K562 (cell line): ENCODE results near the gene ALDH18A1. TPM values are rescaled to one million over a fixed set of nuclear protein-coding genes. Genes with fewer than 3 reads are reported as not detected.

Experiments
- ARID2 ChIP-seq: fragments of 450-650 bp; IDR thresholded peaks from 2 replicates; pipeline ENCODE4 v1.6.1; 2017; ENCODE audit warnings: antibody characterized with exemption, mild to moderate bottlenecking
- BMI1 ChIP-seq: fragments of 150-350 bp; IDR thresholded peaks from 2 replicates; pipeline ENCODE4 v1.6.1; 2014; ENCODE audit warnings: low read length
- COPS2 ChIP-seq: fragments of 450-650 bp; conservative IDR thresholded peaks from 2 replicates; pipeline ENCODE4 v1.6.1; 2016; ENCODE audit warnings: mild to moderate bottlenecking, moderate library complexity
- CREBBP ChIP-seq: IDR thresholded peaks from one replicate; pipeline ENCODE4 v1.6.1; 2012; ENCODE audit warnings: low read depth, mild to moderate bottlenecking, control low read depth, inconsistent platforms, low read length
- FOXA1 ChIP-seq: fragments of 450-650 bp; IDR thresholded peaks from 2 replicates; pipeline ENCODE4 v1.6.1; 2016; ENCODE audit warnings: mild to moderate bottlenecking, borderline replicate concordance
- KAT2B ChIP-seq: IDR thresholded peaks from one replicate; pipeline ENCODE4 v1.6.1; 2012; ENCODE audit warnings: low read depth, mild to moderate bottlenecking, control low read depth, inconsistent platforms, low read length, moderate library complexity
- L3MBTL2 ChIP-seq: fragments of 450-650 bp; IDR thresholded peaks from 2 replicates; pipeline ENCODE4 v1.6.1; 2016; ENCODE audit warnings: mild to moderate bottlenecking, moderate library complexity
- MCM5 ChIP-seq: fragments of 450-650 bp; IDR thresholded peaks from 2 replicates; pipeline ENCODE4 v1.6.1; 2016; ENCODE audit warnings: low read depth
- NCOA1 ChIP-seq: fragments of 450-650 bp; IDR thresholded peaks from 2 replicates; pipeline ENCODE4 v1.6.1; 2016; ENCODE audit warnings: low read depth
- POLR2AphosphoS5 ChIP-seq: IDR thresholded peaks from 2 replicates; pipeline ENCODE4 v1.6.1; 2011; ENCODE audit warnings: mild to moderate bottlenecking, low read depth, low read length, moderate library complexity; ENCODE audit not compliant: control insufficient read depth, insufficient read depth
- PTRF ChIP-seq: fragments of 450-650 bp; IDR thresholded peaks from 2 replicates; pipeline ENCODE4 v1.6.1; 2016; ENCODE audit warnings: mild to moderate bottlenecking, missing genetic modification characterization, missing compliant biosample characterization
- RBM22 ChIP-seq: fragments of 200-400 bp; formaldehyde crosslinking; IDR thresholded peaks from 2 replicates; pipeline ENCODE4 v1.6.1; 2018; ENCODE audit warnings: low read length, low read depth; ENCODE audit not compliant: poor library complexity, severe bottlenecking
- RBM39 ChIP-seq: fragments of 200-400 bp; formaldehyde crosslinking; optimal IDR thresholded peaks from 2 replicates; pipeline ENCODE3; 2018; ENCODE audit warnings: low read depth, low read length
- SAFB2 ChIP-seq: fragments of 200-400 bp; formaldehyde crosslinking; IDR thresholded peaks from 2 replicates; pipeline ENCODE4 v1.6.1; 2018; ENCODE audit warnings: borderline replicate concordance, low read length, low read depth, moderate library complexity; ENCODE audit not compliant: severe bottlenecking
- SETDB1 ChIP-seq: IDR thresholded peaks from one replicate; pipeline ENCODE4 v1.6.1; 2012; ENCODE audit warnings: low read length, control low read depth, inconsistent platforms
- SP2 ChIP-seq: IDR thresholded peaks from 2 replicates; pipeline ENCODE4 v1.6.1; 2011; ENCODE audit warnings: mild to moderate bottlenecking, low read depth, low read length, moderate library complexity; ENCODE audit not compliant: poor library complexity, severe bottlenecking; ENCODE audit errors: extremely low read depth
- TCF3 ChIP-seq: sonication (generic); formaldehyde crosslinking; IDR thresholded peaks from 2 replicates; pipeline ENCODE4 v1.4.0; 2020; ENCODE audit warnings: mild to moderate bottlenecking, missing genetic modification reagents
- ZNF431 ChIP-seq: sonication (generic); formaldehyde crosslinking; IDR thresholded peaks from 2 replicates; pipeline ENCODE4 v1.8.0; 2022; ENCODE audit warnings: mild to moderate bottlenecking, missing genetic modification reagents
- ZNF668 ChIP-seq: fragments of 250-450 bp; sonication (Bioruptor Pico); IDR thresholded peaks from 2 replicates; pipeline ENCODE4 v1.8.0; 2022; ENCODE audit warnings: mild to moderate bottlenecking, inconsistent platforms
- polyA plus RNA-seq, 8 experiments: library from polyadenylated mRNA; depleted of rRNA in 4 of 8; stranded (reverse) in 5 of 8; unstranded in 3 of 8; fragments of >200 nt; fragmentation: Nextera tagmentation in 2 of 8; fragmentation: Illumina TruSeq in 1 of 8; extraction: Ambion mirVana in 2 of 8; extraction: Trizol in 1 of 8; gene quantifications; 2 replicates each; pipeline versions ENCODE4 v1.2.1 to v1.2.3, GENCODE V29; 2011 to 2014; ENCODE audit warnings: inconsistent platforms in 1 of 8, missing spikeins in 1 of 8
- total RNA-seq, 7 experiments: library from RNA; depleted of rRNA in 6 of 7; stranded (reverse); fragments of >200 nt in 6 of 7; fragmentation: Illumina TruSeq in 2 of 7; extraction: Trizol in 2 of 7; gene quantifications; 2 replicates each; pipeline versions ENCODE4 v1.2.1 to v1.2.3, GENCODE V29; 2011 to 2021; ENCODE audit warnings: low replicate concordance in 1 of 7
- TF ChIP-seq, protein P1 (sequence below): fragments of 450-650 bp; formaldehyde crosslinking; IDR thresholded peaks from 2 replicates; pipeline ENCODE4 v1.4.0; 2022; ENCODE audit warnings: mild to moderate bottlenecking, moderate library complexity
- TF ChIP-seq, protein P2 (sequence below): sonication (generic); formaldehyde crosslinking; IDR thresholded peaks from 2 replicates; pipeline ENCODE4 v1.9.0; 2022; ENCODE audit warnings: mild to moderate bottlenecking, missing genetic modification reagents
- TF ChIP-seq, protein P3 (sequence below): fragments of 250-450 bp; sonication (Bioruptor Pico); IDR thresholded peaks from 2 replicates; pipeline ENCODE4 v1.5.0; 2021
- TF ChIP-seq, protein P4 (sequence below): fragments of 250-450 bp; sonication (Bioruptor Pico); IDR thresholded peaks from 2 replicates; pipeline ENCODE4 v1.8.0; 2021; ENCODE audit warnings: borderline replicate concordance, mild to moderate bottlenecking, moderate library complexity; ENCODE audit not compliant: poor library complexity, severe bottlenecking
- TF ChIP-seq, protein P5 (sequence below): fragments of 450-650 bp; formaldehyde crosslinking; IDR thresholded peaks from 2 replicates; pipeline ENCODE4 v1.4.0; 2020; ENCODE audit warnings: mild to moderate bottlenecking, moderate library complexity

The ALDH18A1 gene
- total and polyA plus RNA-seq, 9 of the 15 experiments (the other 6 are each of a cell fraction or from before 2014, with no cell fraction given) = 12.0 to 83.3 (median 43.8) TPM

DNA sequence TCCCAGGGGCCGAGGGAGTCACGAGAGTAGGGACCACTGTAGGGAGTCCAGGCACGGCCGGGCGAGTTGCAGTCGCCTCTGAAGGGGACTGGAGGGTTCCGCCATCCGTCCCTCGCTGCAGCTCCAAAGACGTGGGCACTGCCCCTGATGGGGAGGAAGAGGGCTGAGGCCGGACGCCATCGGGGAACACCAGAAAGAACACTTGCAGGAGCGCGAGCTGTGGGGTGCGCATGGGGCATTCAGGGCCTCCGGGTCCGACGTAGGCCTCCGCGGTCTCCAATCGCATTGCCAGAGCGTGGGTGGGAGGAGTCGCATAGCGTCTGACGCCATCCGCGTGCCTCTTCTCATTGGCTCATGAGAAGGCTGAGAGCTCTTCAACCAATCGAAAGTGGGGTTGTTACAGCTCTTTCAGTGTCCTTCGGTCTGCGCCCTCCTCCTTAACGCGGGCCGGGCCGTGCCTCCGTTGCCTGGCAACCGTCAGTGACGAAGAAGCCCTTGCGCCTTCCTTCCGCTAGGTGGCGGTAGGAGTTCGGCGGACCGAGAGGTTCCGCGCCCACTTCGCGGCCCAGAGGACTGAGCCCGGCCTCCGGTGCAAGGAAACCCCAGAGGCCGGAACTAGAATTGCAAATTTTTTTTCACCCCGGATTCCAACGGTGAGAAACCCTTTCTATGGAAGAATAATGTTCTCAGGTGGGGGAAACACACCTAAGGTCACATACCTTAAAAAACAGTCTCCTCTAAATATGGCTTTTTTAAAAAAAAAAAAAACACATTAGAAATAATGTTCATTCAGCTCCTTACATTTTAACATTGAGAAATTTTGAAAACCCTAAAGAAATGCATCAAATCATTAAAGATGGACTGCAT is 37.4 kb upstream of the ALDH18A1 start, which contains the start of gene TCTN3 (continued):
- TF ChIP-seq PTRF (tag) (no peak), TCF3 (CRISPR knock-in tag) (no peak), BMI1 (peak; percentile 87), SETDB1 (no peak), ZNF668 (no peak), POLR2AphosphoS5 (peak; percentile 23; the same call in 1 of the 2 replicates), RBM22 (no peak), CREBBP (no peak), FOXA1 (no peak), ZNF431 (no peak), RBM39 (no peak), KAT2B (no peak), MCM5 (no peak), SAFB2 (no peak), SP2 (no peak), L3MBTL2 (peak; percentile 33; the same call in 1 of the 2 replicates), NCOA1 (no peak), COPS2 (no peak), ARID2 (peak; percentile 64; the same call in 1 of the 2 replicates)
- TF ChIP-seq, protein P1, sequence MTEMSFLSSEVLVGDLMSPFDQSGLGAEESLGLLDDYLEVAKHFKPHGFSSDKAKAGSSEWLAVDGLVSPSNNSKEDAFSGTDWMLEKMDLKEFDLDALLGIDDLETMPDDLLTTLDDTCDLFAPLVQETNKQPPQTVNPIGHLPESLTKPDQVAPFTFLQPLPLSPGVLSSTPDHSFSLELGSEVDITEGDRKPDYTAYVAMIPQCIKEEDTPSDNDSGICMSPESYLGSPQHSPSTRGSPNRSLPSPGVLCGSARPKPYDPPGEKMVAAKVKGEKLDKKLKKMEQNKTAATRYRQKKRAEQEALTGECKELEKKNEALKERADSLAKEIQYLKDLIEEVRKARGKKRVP (CRISPR knock-in tag) = no peak
- TF ChIP-seq, protein P2, sequence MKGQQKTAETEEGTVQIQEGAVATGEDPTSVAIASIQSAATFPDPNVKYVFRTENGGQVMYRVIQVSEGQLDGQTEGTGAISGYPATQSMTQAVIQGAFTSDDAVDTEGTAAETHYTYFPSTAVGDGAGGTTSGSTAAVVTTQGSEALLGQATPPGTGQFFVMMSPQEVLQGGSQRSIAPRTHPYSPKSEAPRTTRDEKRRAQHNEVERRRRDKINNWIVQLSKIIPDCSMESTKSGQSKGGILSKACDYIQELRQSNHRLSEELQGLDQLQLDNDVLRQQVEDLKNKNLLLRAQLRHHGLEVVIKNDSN (CRISPR knock-in tag) = no peak
- TF ChIP-seq, protein P3, sequence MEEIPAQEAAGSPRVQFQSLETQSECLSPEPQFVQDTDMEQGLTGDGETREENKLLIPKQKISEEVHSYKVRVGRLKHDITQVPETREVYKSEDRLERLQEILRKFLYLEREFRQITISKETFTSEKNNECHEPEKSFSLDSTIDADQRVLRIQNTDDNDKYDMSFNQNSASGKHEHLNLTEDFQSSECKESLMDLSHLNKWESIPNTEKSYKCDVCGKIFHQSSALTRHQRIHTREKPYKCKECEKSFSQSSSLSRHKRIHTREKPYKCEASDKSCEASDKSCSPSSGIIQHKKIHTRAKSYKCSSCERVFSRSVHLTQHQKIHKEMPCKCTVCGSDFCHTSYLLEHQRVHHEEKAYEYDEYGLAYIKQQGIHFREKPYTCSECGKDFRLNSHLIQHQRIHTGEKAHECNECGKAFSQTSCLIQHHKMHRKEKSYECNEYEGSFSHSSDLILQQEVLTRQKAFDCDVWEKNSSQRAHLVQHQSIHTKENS = no peak
- TF ChIP-seq, protein P4, sequence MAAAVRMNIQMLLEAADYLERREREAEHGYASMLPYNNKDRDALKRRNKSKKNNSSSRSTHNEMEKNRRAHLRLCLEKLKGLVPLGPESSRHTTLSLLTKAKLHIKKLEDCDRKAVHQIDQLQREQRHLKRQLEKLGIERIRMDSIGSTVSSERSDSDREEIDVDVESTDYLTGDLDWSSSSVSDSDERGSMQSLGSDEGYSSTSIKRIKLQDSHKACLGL (CRISPR knock-in tag) = no peak
- TF ChIP-seq, protein P5, sequence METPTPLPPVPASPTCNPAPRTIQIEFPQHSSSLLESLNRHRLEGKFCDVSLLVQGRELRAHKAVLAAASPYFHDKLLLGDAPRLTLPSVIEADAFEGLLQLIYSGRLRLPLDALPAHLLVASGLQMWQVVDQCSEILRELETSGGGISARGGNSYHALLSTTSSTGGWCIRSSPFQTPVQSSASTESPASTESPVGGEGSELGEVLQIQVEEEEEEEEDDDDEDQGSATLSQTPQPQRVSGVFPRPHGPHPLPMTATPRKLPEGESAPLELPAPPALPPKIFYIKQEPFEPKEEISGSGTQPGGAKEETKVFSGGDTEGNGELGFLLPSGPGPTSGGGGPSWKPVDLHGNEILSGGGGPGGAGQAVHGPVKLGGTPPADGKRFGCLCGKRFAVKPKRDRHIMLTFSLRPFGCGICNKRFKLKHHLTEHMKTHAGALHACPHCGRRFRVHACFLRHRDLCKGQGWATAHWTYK (CRISPR knock-in tag) = no peak
